ENCODE data around the gene TAF4.

DNA sequence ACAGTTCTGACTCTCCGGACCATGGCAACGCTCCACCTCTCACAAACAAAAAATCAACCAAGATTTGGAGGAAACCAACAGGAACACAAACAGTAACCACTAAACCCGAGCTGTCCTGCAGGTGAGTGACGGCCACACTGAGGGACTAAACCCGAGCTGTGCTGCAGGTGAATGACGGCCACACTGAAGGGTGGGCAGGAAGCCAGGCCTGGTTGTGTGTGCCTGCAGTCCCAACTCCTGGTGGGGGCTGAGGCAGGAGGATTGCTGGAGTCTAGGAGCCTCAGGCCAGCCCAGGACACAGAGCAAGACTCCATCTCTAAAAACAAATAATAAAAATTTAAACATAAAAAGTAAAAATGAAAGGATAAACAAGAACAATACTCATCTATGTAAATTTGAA is 80.6 kb downstream of the TAF4 start:
- no peak for TF ChIP-seq TCF7L2 (IDR thresholded peaks at IDR 0.05; ENCODE audit: borderline replicate concordance, low read depth, low read length)
- TF ChIP-seq MEIS1 (CRISPR knock-in tag; IDR thresholded peaks at IDR 0.05; ENCODE audit: borderline replicate concordance) = no peak
- TF ChIP-seq BCL11B (tag by site-specific recombination; IDR thresholded peaks at IDR 0.05; ENCODE audit: low read depth) = no peak
- TF ChIP-seq CTCF (tag by site-specific recombination; IDR thresholded peaks at IDR 0.05) = no peak
- no peak for TF ChIP-seq ZNF660 (tag by site-specific recombination; IDR thresholded peaks at IDR 0.05)
- no peak for TF ChIP-seq REST (tag by site-specific recombination; IDR thresholded peaks at IDR 0.05)
- no peak for TF ChIP-seq ZNF175 (tag by site-specific recombination; IDR thresholded peaks at IDR 0.05)
- no peak for TF ChIP-seq PATZ1 (tag by site-specific recombination; IDR thresholded peaks at IDR 0.05)
- TF ChIP-seq, protein P1, sequence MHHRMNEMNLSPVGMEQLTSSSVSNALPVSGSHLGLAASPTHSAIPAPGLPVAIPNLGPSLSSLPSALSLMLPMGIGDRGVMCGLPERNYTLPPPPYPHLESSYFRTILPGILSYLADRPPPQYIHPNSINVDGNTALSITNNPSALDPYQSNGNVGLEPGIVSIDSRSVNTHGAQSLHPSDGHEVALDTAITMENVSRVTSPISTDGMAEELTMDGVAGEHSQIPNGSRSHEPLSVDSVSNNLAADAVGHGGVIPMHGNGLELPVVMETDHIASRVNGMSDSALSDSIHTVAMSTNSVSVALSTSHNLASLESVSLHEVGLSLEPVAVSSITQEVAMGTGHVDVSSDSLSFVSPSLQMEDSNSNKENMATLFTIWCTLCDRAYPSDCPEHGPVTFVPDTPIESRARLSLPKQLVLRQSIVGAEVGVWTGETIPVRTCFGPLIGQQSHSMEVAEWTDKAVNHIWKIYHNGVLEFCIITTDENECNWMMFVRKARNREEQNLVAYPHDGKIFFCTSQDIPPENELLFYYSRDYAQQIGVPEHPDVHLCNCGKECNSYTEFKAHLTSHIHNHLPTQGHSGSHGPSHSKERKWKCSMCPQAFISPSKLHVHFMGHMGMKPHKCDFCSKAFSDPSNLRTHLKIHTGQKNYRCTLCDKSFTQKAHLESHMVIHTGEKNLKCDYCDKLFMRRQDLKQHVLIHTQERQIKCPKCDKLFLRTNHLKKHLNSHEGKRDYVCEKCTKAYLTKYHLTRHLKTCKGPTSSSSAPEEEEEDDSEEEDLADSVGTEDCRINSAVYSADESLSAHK (tag by site-specific recombination; IDR thresholded peaks at IDR 0.05) = no peak
- no peak for TF ChIP-seq GLI4 (tag by site-specific recombination; IDR thresholded peaks at IDR 0.05)
- TF ChIP-seq GLIS2 (tag by site-specific recombination; IDR thresholded peaks at IDR 0.05) = no peak
- TF ChIP-seq ZNF707 (tag by site-specific recombination; IDR thresholded peaks at IDR 0.05) = no peak

All from HEK293 (cell line).